HG03469 (cell line): ENCODE measurements around the gene CHN2.

Experiments
- ATAC-seq: cut with Tn5 transposase; IDR thresholded peaks from one replicate; pipeline ENCODE4 v1.9.1; 2021; ENCODE audit warnings: mild to moderate bottlenecking, moderate library complexity, moderate number of reproducible peaks; ENCODE audit not compliant: unreplicated experiment

Gene CHN2

GRCh38 chr7:29194594-29195427 is at the start of gene CHN2:
Gene CHN2, plus strand, starts transcription at chr7:29194775.
- no peak for ATAC-seq

- no peak for ATAC-seq
Observed at GRCh38 chr7:29145553-29146056, 49.0 kb upstream of the CHN2 start.

- ATAC-seq = no peak
Observed at GRCh38 chr7:29146057-29146706, 48.4 kb upstream of the CHN2 start, which contains the start of gene CPVL. Gene CPVL, minus strand, starts transcription at chr7:29146537. Its CDS starts 25,476 bp downstream, at chr7:29121061.

DNA sequence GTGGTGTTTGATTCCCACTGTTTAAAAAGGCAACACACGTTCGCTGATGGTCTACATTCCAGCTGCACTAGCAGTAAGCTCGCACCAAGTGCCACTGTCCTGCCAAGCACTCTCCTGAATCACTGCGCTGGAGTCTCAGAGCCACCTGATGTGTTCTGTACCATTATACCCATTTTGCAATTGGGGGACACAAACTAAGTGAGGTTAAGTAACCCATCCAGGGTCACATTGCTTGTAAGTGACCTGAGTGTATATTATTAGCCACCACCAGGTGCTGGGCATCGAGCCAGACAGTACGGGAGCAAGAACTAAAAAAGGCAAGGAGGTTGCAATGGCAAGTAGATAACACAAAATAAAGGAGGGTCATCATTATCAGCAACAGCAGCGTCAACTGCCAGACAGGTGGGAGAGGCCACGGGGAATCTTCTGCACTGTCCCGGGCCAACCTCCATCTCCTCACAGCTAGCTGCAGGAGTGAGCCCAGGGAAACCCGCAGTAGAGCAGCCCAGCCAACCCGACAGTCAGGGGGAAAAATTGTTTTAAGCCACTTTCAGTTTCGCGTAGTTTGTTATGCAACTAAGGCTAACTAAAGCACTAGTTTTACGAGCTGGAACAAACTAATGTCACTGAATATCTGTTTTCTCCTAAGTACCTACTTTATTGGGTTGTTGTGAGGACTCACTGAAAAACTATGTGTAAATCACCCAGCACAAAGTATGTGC is 47.5 kb upstream of the CHN2 start:
- ATAC-seq = no peak

GRCh38 chr7:29147821-29148220 is 46.8 kb upstream of the CHN2 start:
- ATAC-seq = no peak

DNA sequence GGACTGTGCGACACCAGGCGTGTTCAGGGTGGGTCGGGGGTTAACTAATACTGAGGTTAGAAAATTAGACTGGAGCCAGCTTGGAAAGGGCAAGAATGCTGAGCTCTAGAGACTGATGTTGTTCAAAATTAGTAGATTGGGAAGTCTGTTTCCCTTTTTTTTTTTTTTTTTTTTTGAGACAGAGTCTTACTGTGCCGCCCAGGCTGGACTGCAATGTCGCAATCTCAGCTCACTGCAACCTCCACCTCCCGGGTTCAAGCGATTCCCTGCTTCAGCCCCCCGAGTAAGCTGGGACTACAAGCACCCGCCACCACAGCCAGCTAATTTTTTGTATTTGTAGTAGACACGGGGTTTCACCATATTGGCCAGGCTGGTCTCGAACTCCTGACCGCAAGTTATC is 45.5 kb upstream of the CHN2 start:
- no peak for ATAC-seq

- ATAC-seq = no peak
Observed at GRCh38 chr7:29150856-29151255, 43.7 kb upstream of the CHN2 start.

- ATAC-seq = no peak
Observed at GRCh38 chr7:29154076-29154475, 40.5 kb upstream of the CHN2 start.

DNA sequence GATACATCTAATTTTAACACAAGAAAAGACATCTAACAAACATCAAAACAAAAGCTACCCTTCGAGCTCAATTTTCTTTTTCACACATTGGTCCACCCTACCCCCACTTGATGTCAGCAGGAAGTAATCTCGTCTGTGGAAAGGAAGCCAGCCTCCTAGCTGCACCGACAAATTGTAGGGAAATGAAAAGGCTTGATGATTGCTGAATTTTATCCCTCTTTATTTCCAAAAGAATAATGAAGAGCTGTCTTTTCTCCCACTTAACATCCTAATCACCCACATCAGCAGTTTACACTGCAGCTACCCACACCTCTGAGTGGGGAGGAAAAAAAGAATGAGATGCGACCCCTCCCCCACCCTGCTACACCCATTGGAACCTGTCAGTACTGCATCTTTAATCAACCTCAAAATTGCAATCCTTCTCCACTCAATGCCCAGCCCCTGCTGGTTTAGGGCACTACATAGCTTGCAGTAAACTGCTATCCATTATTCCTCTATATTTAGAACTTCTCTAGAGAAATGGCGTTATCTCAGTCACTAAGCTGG is 37.6 kb upstream of the CHN2 start:
- no peak for ATAC-seq

GRCh38 chr7:29158795-29159423 is 35.7 kb upstream of the CHN2 start:
- no peak for ATAC-seq

GRCh38 chr7:29160080-29160479 is 34.5 kb upstream of the CHN2 start:
- no peak for ATAC-seq

GRCh38 chr7:29161231-29161630 is 33.3 kb upstream of the CHN2 start:
- ATAC-seq = no peak

DNA sequence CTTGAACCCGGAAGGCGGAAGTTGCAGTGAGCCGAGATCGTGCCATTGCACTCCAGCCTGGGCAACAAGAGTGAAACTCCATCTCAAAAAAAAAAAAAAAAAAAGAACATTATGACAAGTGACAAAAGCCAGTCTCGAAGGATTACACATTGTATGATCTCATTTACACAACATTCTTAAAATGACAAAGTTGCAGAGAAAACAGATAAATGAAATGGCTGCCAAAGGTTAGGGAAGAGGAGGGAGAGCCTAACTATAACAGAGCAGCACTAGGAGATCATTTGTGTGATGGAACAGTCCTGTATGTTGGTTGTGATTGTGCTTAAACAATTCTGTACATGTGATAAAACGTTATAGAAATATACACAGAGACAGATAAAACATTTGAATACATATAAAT is 32.0 kb upstream of the CHN2 start:
- no peak for ATAC-seq

DNA sequence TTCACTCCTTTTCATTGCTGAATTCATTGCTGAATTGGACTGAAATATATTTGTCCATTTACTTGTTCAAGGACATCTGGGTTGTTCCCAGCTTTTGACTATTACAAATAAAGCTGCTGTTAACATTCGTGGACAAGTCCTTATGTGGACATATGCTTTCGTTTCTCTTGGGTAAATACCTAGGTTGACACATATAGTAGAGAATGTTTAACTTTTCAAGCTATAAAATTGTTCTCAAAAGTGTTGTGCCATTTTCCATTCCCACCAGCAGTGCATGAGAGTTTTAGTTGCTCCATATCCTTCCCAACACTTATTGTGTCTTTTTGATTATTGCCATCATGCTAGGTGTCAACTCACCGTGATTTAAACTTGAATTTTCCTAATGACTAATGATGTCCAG is 30.7 kb upstream of the CHN2 start:
- ATAC-seq = no peak

DNA sequence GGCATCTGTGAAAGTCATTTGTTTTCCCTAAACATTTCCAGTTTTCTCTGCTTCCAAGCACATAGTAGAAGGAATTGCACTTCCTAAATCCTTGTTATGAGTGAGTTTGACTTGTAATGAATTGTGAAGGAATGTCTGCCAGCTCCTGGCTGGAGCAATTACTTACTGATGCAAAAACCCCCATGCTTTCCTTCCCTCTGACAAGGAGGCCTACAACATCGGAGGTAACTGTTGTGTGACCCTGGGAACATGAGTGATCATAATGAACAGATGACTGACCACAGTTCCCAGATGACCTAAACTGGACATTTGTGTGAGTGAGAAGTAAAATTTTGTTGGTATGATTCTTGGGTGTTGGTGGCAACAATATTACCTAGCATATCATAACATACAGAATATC is 26.9 kb upstream of the CHN2 start:
- ATAC-seq = no peak

DNA sequence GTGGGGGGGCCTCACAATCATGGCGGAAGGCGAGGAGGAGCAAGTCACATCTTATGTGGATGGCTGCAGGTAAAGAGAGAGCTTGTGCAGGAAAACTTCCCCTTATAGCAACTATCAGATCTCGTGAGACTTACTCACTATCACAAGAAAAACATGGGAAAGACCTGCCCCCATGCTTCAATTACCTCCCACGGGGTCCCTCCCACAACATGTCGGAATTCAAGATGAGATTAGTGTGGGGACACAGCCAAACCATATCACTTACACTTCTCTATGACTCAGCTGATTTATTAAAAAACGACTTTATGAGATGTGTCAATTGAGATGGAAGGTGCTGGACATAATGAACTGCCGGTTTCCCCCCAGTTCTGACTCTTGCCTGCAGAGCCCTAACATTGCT is 23.8 kb upstream of the CHN2 start:
- ATAC-seq = no peak

- no peak for ATAC-seq
Observed at GRCh38 chr7:29173458-29173857, 21.1 kb upstream of the CHN2 start.

DNA sequence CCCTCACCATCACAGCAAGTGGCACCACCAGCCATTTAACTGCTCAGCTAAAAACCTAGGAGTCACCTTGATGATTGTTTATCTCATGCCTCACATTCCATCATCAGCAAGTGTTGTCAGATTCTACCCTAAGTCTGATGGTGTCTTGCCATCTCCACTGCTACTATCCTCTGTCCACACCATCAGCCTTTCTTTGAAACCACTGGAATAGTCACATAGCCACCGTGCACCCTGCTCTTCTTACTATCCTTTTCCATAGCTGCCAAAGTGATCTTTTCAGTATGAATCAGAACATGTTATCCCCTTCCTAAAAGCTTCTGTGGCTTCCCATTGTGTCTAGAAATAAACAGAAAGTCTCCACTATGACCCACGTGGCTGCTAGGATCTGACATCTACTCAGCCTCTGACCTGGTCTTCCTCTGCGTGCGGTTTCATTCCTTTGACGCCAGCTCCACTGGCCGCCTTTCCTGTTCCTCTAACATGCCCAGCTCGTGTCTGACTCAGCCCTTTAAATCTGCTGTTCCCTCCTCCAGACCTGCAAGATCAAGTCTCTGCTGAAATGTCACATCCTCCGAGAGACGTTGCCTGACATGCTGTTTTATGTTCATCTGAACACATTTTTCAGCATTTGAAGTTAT is 16.5 kb upstream of the CHN2 start:
- no peak for ATAC-seq

DNA sequence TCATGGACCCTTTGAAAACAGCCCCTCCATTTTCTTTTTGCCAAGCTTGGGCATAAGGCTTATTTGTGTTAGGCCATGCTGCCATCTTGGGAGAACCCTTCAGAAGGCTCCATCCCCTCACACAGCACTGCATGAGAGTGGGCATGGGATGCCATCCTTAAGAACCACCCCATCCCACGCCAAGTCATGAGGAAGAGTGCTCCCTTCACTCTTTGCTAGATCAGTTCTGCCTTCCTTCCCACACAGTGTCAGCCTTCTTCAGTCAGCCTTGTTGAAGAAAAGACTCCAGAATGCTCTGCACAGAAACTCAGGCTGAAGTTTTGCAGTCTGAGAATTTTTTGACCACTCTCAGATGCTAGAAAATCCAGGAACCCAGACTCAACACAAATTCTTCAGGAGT is 15.5 kb upstream of the CHN2 start:
- ATAC-seq = no peak

GRCh38 chr7:29184599-29184998 is 10.0 kb upstream of the CHN2 start:
- ATAC-seq = no peak
